Smooth muscle cell (in vitro differentiated cells): ENCODE measurements around the gene RNF223. TPM values are rescaled to one million over a fixed set of nuclear protein-coding genes. Genes with fewer than 3 reads are reported as not detected.

Source experiments
- DNase-seq: peaks from one replicate; lab custom pipeline; 2025; ENCODE audit not compliant: unreplicated experiment; lab: John Stamatoyannopoulos, UW
- H2AFZ ChIP-seq: fragments of 200-600 bp; sonication (generic); 2 replicates; pipeline ENCODE4 v1.6.0; 2016; ENCODE audit warnings: antibody characterized with exemption, low read depth, mild to moderate bottlenecking
- H3F3A ChIP-seq: fragments of 200-600 bp; sonication (generic); 2 replicates; pipeline ENCODE4 v1.6.0; 2017; ENCODE audit warnings: antibody characterized with exemption, low read depth
- H3K27ac ChIP-seq: fragments of 200-600 bp; sonication (generic); 2 replicates; pipeline ENCODE4 v1.5.1; 2016; ENCODE audit warnings: low read depth, mild to moderate bottlenecking
- H3K27me3 ChIP-seq: fragments of 200-600 bp; sonication (generic); 2 replicates; pipeline ENCODE4 v1.6.1; 2016; ENCODE audit warnings: low read depth, mild to moderate bottlenecking
- H3K36me3 ChIP-seq: fragments of 200-600 bp; sonication (generic); 2 replicates; pipeline ENCODE4 v1.5.1; 2016; ENCODE audit warnings: low read depth
- H3K4me1 ChIP-seq: fragments of 200-600 bp; sonication (generic); 2 replicates; pipeline ENCODE4 v1.5.1; 2016; ENCODE audit warnings: low read depth
- H3K4me2 ChIP-seq: fragments of 200-600 bp; sonication (generic); 2 replicates; pipeline ENCODE4 v1.6.0; 2016; ENCODE audit warnings: mild to moderate bottlenecking
- H3K4me3 ChIP-seq: fragments of 200-600 bp; sonication (generic); 2 replicates; pipeline ENCODE4 v1.5.1; 2016; ENCODE audit warnings: mild to moderate bottlenecking
- H3K79me2 ChIP-seq: fragments of 200-600 bp; sonication (generic); 2 replicates; pipeline ENCODE4 v1.6.0; 2016; ENCODE audit warnings: low read depth, mild to moderate bottlenecking
- H3K9ac ChIP-seq: fragments of 200-600 bp; sonication (generic); 2 replicates; pipeline ENCODE4 v1.6.0; 2016; ENCODE audit warnings: low read depth
- H3K9me3 ChIP-seq: fragments of 200-600 bp; sonication (generic); replicated peaks from 2 replicates; pipeline ENCODE4 v1.5.1; 2016; ENCODE audit warnings: low read depth
- H4K20me1 ChIP-seq: fragments of 200-600 bp; sonication (generic); 2 replicates; pipeline ENCODE4 v1.6.0; 2016; ENCODE audit warnings: low read depth
- WGBS: methylation state at CpG from one replicate; pipeline ENCODE4 v1.1.7; 2016; ENCODE audit warnings: low lambda C conversion rate; 5-methylcytosine and 5-hydroxymethylcytosine counted together
- polyA plus RNA-seq: library from polyadenylated mRNA; unstranded; fragments of >200 nt; fragmentation: Nextera tagmentation; extraction: Ambion mirVana; gene quantifications from 2 replicates; pipeline ENCODE4 v1.2.1, GENCODE V29; 2016
- total RNA-seq: library from RNA; depleted of rRNA; stranded (reverse); fragments of >200 nt; gene quantifications from 2 replicates; pipeline ENCODE4 v1.2.3, GENCODE V29; 2014
- TF ChIP-seq, protein P1 (sequence below): fragments of 200-600 bp; sonication (generic); IDR thresholded peaks from 2 replicates; pipeline ENCODE4 v1.5.1; 2017; ENCODE audit warnings: borderline replicate concordance, mild to moderate bottlenecking, antibody characterized with exemption; ENCODE audit not compliant: insufficient read depth, poor library complexity, severe bottlenecking

Gene RNF223
- total and polyA plus RNA-seq, 2 experiments from 2014 or later = 1.6 to 4.3 TPM

- no peak overlapping the region for H3K4me3 ChIP-seq
- H3K27ac ChIP-seq = no peak overlapping the region
- no peaks in the 10 kb centered on the region for H3K9me3 ChIP-seq
- H3F3A ChIP-seq = no peaks in the 10 kb centered on the region
- TF ChIP-seq, protein P1, sequence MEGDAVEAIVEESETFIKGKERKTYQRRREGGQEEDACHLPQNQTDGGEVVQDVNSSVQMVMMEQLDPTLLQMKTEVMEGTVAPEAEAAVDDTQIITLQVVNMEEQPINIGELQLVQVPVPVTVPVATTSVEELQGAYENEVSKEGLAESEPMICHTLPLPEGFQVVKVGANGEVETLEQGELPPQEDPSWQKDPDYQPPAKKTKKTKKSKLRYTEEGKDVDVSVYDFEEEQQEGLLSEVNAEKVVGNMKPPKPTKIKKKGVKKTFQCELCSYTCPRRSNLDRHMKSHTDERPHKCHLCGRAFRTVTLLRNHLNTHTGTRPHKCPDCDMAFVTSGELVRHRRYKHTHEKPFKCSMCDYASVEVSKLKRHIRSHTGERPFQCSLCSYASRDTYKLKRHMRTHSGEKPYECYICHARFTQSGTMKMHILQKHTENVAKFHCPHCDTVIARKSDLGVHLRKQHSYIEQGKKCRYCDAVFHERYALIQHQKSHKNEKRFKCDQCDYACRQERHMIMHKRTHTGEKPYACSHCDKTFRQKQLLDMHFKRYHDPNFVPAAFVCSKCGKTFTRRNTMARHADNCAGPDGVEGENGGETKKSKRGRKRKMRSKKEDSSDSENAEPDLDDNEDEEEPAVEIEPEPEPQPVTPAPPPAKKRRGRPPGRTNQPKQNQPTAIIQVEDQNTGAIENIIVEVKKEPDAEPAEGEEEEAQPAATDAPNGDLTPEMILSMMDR = no peak
- no peaks in the 10 kb centered on the region for H3K36me3 ChIP-seq
- H4K20me1 ChIP-seq = peaks cover 31% of the 10 kb centered on the region
- no peaks in the 10 kb centered on the region for H3K79me2 ChIP-seq
- DNase-seq = no peak
- peaks cover 7% of the 10 kb centered on the region for H3K27me3 ChIP-seq
- H3K4me1 ChIP-seq = peaks cover 10% of the 10 kb centered on the region
- no peak overlapping the region for H2AFZ ChIP-seq
- H3K9ac ChIP-seq = no peak overlapping the region
- no peak overlapping the region for H3K4me2 ChIP-seq
- WGBS = 95% methylated on average over 34 of the region's 34 CpGs
Observed at GRCh38 chr1:1044455-1045078, 29.5 kb downstream of the RNF223 start.

GRCh38 chr1:1043921-1044320 is 30.2 kb downstream of the RNF223 start:
- Histone ChIP-seq H2AFZ (no peak overlapping the region), H3K4me1 (peaks cover 10% of the 10 kb centered on the region), H3K79me2 (no peaks in the 10 kb centered on the region), H3K4me2 (no peak overlapping the region), H3K36me3 (no peaks in the 10 kb centered on the region), H3K9ac (no peak overlapping the region), H3K27ac (no peak overlapping the region), H3K9me3 (no peaks in the 10 kb centered on the region), H3F3A (no peaks in the 10 kb centered on the region), H3K4me3 (no peak overlapping the region), H3K27me3 (peaks cover 7% of the 10 kb centered on the region), H4K20me1 (peaks cover 37% of the 10 kb centered on the region)
- DNase-seq = no peak
- WGBS = 98% methylated on average over 32 of the region's 33 CpGs
- TF ChIP-seq, protein P1 = no peak

- TF ChIP-seq, protein P1 = no peak
- Histone ChIP-seq H3K9me3 (no peaks in the 10 kb centered on the region), H3K4me2 (no peak overlapping the region), H2AFZ (no peak overlapping the region), H3K4me3 (no peak overlapping the region), H3K36me3 (no peaks in the 10 kb centered on the region), H3K27me3 (peaks cover 8% of the 10 kb centered on the region), H4K20me1 (peaks cover 42% of the 10 kb centered on the region), H3K27ac (no peak overlapping the region), H3F3A (no peaks in the 10 kb centered on the region), H3K4me1 (peaks cover 10% of the 10 kb centered on the region), H3K79me2 (no peaks in the 10 kb centered on the region), H3K9ac (no peak overlapping the region)
- no peak for DNase-seq
- 99% methylated on average over 26 of the region's 27 CpGs for WGBS
Observed at GRCh38 chr1:1043411-1043810, 30.7 kb downstream of the RNF223 start.

DNA sequence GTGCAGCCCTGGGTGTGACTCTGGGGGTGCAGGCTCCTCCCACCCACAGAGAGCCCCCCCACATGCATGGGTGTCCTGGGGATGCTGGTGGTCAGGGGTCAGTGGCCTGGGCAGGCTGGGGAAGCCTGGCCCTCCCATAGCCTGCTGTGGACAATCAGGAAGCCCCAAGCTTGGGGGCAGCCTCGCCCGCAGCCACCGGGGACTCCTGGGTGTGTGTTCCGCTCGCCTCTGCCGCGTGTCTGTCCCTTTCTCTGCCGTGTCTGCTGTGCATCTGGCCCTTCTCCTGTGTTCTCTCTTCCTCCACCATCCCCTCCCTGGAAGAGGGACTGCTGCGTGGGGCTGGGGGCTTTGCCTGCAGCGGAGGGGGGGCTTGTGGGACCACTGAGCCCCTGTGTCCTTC is 31.3 kb downstream of the RNF223 start:
- H3K4me3 ChIP-seq = no peak overlapping the region
- DNase-seq = no peak
- H2AFZ ChIP-seq = no peak overlapping the region
- H3K9ac ChIP-seq = no peak overlapping the region
- H3K36me3 ChIP-seq = no peaks in the 10 kb centered on the region
- H3K9me3 ChIP-seq = no peaks in the 10 kb centered on the region
- H3K79me2 ChIP-seq = no peaks in the 10 kb centered on the region
- peaks cover 48% of the 10 kb centered on the region for H4K20me1 ChIP-seq
- H3K27ac ChIP-seq = no peak overlapping the region
- no peaks in the 10 kb centered on the region for H3F3A ChIP-seq
- 98% methylated on average over 10 of the region's 10 CpGs for WGBS
- TF ChIP-seq, protein P1 = no peak
- H3K27me3 ChIP-seq = peaks cover 11% of the 10 kb centered on the region
- H3K4me1 ChIP-seq = peaks cover 10% of the 10 kb centered on the region
- H3K4me2 ChIP-seq = no peak overlapping the region
